Epithelial cell of proximal tubule (primary cell): ENCODE data around the gene HPD. TPM values are rescaled to one million over a fixed set of nuclear protein-coding genes. Genes with fewer than 3 reads are reported as not detected.
A peak's percentile ranks its signal among the peaks of the same experiment; 100 is the strongest.

Experiments used
- DNase-seq: peaks from one replicate; pipeline ENCODE4 v3.0.0-alpha.2; 2011; ENCODE audit warnings: low read depth
- H3K4me3 ChIP-seq: 2 replicates; pipeline ENCODE4 v1.5.1; 2011; ENCODE audit warnings: low read depth, mild to moderate bottlenecking, low read length
- total RNA-seq: library from RNA; depleted of rRNA; stranded (reverse); fragments of >200 nt; gene quantifications from 2 replicates; pipeline ENCODE4 v1.2.3, GENCODE V29; 2015
- TF ChIP-seq, protein P1 (sequence below): conservative IDR thresholded peaks from 2 replicates; pipeline ENCODE4 v1.5.1; 2012; ENCODE audit warnings: low read depth, mild to moderate bottlenecking, low read length

The HPD gene
- total RNA-seq, 1 donor from 2014 or later, result 0.12 TPM

DNA sequence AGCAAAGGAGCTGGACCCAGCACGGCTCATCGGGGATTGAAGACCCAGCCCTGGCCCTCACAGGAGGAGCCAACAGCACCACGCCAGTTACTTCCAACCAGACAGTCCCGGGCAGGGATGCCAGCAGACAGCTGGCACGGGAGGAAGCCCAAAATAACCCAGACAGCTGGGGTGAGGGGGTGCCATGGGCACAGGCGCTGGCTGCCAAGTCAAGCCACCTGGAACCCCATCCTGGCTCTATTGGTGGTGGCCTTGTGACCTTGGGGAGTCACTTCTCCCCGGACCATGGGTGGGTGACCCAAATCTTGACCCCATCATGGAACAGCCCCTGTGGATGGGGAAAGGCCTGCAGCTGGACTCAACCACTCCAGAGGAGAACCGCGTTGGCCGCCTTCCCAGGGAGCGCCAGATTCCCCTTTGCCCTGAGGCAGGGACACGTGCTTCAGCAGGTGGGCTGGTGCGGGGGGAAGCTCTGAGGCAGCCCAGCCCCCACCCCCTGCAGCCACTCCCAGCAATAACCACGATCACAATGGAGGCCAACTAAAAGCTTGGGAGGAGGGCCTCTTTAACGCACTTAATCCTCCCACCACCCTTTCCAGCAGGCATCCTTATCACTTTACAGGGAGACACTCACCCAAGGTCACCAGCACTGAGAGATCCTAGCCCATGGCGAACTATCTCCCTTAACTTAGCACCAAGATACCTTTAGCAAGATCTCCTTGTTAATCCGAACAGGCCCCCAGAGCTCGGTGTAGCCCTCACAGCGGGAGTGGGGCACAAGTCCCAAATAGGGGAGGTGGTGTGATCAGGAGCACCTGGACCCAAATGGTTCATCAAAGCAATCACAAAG lies 60.5 kb downstream of the HPD start:
- H3K4me3 ChIP-seq, result peak overlapping the region; percentile 65
- no peak for DNase-seq
- TF ChIP-seq, protein P1, sequence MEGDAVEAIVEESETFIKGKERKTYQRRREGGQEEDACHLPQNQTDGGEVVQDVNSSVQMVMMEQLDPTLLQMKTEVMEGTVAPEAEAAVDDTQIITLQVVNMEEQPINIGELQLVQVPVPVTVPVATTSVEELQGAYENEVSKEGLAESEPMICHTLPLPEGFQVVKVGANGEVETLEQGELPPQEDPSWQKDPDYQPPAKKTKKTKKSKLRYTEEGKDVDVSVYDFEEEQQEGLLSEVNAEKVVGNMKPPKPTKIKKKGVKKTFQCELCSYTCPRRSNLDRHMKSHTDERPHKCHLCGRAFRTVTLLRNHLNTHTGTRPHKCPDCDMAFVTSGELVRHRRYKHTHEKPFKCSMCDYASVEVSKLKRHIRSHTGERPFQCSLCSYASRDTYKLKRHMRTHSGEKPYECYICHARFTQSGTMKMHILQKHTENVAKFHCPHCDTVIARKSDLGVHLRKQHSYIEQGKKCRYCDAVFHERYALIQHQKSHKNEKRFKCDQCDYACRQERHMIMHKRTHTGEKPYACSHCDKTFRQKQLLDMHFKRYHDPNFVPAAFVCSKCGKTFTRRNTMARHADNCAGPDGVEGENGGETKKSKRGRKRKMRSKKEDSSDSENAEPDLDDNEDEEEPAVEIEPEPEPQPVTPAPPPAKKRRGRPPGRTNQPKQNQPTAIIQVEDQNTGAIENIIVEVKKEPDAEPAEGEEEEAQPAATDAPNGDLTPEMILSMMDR, result no peak

DNA sequence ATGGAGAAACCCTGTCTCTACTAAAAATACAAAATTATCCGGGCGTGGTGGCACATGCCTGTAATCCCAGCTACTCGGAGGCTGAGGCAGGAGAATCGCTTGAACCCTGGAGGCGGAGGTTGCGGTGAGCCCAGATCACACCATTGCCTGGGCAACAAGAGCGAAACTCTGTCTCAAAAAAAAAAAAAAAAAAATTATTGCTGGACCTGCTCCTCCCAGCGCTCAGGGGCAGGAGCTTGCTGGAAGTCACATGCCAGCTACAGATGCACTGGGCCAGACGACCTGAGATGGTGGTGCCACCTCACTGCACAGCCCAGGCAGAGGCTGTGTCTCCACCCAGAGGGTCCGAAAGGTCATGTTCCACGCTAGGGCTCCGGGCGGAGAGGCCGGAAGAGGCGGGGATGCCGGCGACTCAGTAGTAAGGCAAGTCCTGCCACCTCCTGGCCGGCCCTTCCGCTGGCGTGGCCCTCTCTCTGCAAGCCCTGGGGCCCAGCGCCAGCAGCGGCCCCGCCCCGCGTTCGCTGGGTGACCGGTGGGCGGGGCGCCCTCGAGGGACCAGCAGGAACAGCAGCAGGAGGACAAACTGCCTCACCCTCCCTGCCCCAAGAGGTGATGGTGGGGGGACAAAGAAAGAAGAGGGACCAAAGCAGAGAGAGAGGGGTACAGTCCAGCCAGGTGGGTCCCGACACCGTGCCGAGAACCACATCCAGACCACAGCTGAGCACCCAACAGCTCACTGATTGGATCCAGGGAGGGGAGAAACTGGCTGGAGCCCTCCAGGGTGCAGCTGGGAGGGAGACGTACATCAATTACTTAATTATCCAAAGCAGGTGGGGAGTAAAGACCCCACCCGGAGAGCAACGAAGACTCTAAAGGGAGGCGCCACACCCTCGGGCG lies 61.6 kb downstream of the HPD start:
- TF ChIP-seq, protein P1, result peak; percentile 35
- DNase-seq, result peak; percentile 93
- peak overlapping the region; percentile 65 for H3K4me3 ChIP-seq

DNA sequence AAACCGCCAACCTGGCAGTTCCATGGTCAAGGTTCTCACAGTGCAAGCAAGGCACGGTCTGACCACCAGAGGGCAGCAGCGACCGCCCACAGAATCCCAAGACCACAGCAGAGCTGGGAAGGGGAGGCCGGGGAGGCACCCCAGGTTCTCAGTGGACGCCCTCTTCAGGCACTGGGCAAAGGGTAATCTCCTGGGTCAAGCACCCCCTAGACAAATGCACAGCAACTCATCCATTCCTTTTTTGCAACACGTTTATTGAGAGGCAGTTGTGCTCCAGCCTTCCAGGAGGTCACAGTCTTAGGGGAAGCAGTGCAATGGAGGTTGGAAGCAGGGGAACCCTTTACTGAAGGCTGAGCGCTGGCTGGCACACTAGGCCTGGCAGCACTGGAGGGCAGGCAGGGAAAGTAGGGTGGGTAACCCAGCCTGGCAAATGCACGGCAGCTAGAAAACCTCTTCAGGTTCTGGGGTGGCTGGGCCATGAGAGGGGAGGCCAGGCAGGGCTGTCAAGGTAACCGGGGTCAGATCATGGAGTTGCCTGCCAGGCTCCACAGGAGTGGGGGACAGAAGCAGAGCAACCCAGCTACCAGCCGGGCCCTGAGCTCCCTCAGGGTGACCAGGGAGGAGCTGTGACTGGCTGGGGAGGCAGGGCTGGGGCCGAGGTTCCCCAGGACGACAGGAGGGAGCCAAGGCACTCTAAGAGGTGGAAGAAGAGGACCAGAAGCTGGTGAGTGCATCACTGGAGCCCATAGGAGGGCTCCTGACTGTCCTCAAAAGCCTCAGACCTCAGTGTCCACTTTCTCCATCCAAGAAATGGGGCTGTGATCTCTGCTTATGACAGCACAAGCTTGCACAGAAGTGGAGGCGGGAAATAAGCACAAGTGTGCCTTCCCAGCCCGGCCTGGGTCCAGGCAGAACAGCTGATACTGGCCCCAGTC lies 63.4 kb downstream of the HPD start:
- peak overlapping the region; percentile 24 for H3K4me3 ChIP-seq
- DNase-seq, result no peak
- TF ChIP-seq, protein P1, result peak; percentile 97

DNA sequence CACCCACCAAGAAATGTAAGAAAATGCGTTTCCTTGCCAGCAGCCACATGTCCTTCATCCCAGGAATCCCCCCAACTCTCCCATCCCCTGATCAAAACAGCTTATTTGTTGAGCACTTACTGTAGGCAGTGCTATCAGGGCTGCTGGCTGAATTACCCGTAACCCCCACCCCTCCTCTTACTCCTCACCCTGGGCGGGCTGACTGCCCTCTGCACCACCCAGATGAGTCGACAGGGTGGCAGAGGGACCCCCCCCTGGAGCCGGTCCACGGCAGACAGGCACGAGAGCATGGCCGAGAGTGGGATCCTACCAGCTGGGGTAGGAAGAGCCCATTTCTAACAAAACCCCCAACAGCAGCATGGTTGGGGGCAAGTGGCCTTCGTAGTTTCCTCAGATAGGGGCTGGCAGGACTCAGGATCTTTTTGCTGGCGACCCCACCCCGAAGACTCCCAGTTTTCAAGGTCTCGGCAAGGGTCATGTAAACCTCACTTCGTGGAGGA lies 64.1 kb downstream of the HPD start:
- peak overlapping the region; percentile 24 for H3K4me3 ChIP-seq

DNA sequence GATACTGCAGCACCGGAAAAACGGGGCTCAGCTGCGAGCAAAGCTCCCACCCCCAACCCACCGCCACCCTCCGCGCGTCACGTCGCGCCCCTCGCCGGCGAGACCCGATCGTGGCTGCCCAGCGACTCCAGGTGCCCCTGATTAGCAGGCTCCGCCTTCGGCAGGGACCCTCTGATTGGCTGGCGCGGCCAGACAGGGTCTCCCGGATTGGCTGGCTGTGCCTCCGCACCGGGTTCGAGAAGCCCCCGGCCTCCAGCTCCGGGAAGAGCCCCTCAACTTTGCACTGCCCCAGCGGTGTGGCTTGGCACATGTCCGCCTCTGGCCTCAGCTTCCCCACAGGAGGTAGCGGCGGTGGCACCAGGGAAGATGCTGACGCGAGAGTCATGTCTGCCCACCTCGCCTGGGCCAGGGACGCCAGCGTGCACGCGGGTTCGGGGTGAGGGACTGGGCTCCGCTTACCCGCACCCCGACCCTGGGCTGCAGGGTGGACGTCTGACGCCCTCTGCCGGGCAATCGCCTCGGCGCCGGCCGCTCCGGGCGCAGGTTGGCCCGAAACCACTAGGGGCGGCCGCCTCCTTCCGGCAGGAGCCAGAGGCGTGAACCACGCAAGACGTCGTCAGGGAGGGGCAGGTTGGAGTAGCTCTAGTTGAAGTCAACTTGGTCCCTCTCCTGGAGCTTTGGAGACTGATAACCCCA lies 64.7 kb downstream of the HPD start:
- H3K4me3 ChIP-seq, result peak overlapping the region; percentile 73
- DNase-seq, result no peak
- TF ChIP-seq, protein P1, result peak; percentile 98

More for the DNA sequence above, 64.1 kb downstream of the HPD start:
- TF ChIP-seq, protein P1, result no peak
- DNase-seq, result no peak
